ENCODE data around the gene ATP11A.
"Not testable (repeated sequence)": the region's sequence is repeated elsewhere in the genome, so short reads cannot be mapped to it uniquely, and the experiment has no call there.

Gene ATP11A

DNA sequence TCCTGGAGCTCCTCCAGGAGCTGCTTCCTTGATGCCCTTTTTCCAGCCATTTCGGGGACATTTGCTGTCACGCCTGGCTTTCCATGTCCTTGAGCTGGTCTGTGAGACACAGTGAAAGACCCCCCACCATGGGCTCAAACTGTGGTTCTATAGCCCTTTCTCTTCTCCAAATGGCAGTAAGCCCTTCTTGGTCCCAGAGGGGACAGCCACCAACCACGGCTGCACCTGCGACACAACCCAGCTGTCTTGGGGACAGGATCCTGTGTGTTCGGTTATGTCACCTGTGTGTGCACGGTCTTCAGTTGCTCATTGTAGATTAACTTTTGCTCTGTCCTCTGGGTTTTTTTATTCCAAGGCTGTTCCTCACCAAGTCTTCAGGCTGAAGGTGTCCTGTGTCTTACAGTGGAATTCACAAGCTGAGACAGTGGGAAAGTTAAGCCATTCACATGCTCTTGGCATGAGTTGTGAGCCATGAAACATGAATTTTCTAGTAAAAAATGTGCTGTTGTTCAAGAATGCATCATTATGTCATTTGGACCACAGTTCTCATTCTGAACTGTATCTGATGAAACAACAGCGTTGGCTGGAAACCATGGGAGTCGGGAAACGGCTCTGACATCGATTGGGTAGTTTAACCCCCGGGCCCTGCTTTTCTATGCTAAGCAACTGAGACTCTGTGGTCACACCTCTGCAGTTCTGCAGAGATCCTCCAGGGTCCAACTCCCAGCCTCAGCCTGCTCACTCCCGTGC is 149.7 kb downstream of the ATP11A start:
- in situ Hi-C loops (cut with MboI; ENCODE audit: low pct_unique_long_range_greater_than_20kb, low sequenced_read_pairs) = no loop called here

DNA sequence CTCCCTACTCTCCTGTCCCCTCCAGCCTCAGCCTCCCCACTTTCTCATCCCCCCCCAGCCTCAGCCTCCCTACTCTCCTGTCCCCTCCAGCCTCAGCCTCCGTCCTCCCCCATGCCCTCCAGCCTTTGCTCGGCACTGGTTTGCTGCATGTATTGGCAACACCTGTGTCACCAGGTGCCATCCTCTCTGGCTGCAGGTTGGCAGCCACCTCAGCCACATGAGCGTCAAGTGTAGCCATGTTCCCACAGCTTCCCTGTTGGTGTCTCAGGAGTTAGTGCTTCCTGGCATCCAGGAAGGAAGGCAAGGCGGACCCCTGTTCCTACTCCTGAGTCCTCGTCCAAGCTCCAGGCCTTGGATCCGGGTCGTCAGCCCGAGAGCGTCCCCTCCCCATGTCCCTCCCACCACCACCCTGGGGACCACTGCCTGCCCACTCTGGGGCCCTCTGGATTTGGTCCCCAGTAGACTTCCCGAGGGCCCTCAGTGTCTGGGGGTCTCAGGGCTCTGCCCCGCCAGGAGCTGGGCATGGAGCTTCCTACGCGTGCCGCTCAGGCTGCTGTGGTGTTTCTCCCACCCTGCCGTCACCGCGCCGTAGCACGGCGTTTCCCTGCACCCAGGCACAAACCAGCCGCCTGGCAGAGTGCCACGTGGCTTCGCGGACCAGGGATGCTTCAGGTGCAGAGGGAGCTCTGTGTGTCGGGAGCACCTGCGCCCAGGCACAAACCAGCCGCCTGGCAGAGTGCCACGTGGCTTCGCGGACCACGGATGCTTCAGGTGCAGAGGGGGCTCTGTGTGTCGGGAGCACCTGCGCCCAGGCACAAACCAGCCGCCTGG is 150.8 kb downstream of the ATP11A start:
- no peak for DNase-seq
- in situ Hi-C loops (cut with MboI; ENCODE audit: low pct_unique_long_range_greater_than_20kb, low sequenced_read_pairs) = no loop called here

More for the DNA sequence above, 149.7 kb downstream of the ATP11A start:
- no peak for DNase-seq

- in situ Hi-C loops (cut with MboI; ENCODE audit: low pct_unique_long_range_greater_than_20kb, low sequenced_read_pairs); DNase-seq: not testable (repeated sequence)
Measured at GRCh38 chr13:112841303-112842015, 151.6 kb downstream of the ATP11A start.

DNA sequence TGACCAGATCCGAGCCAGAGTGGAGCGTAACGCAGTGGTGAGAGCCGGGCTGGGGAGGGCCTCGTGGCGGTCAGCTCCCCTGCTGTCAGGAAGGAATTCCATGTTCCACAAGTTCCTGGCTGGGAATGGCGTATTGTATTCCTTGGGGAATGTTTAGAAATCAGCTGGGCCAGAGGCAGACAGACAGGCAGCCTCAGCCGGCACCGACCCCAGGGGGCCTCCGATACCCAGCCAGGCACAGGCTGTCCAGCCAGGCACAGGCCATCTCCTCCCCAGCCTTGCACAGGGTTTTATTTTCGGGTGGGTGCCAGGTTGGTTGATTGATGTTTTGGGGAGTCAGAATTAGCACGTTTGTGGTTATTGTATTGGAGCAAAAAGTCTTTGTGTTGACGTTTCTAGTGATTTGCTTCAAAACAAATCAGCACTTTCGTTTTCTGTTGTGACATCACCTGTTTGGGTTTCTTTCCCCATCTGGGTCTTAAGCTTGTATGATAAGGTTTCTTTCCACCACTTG is 152.6 kb downstream of the ATP11A start:
- DNase-seq = no peak
- in situ Hi-C loops (cut with MboI; ENCODE audit: low pct_unique_long_range_greater_than_20kb, low sequenced_read_pairs) = no loop called here

DNA sequence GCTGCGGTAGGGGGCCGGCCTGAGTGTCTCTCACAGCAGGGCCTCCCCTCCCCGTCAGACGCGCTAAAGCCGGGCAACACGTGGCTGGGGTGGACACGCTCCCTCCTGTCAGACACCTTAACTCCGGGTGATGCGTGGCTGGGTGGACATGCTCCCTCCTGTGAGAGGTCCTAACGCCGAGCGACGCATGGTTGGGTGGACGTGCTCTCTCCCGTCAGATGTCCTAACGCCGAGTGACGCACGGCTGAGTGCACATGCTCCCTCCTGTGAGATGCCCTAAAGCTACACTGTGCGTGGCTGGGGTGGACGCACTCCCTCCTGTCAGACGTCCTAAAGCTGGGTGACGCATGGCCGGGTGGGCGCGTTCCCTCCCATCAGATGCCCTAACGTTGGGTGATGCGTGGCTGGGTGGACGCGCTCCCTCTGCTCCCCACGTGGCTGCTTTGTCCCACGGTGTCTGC is 153.1 kb downstream of the ATP11A start:
- in situ Hi-C loops (cut with MboI; ENCODE audit: low pct_unique_long_range_greater_than_20kb, low sequenced_read_pairs) = no loop called here
- no peak for DNase-seq

GRCh38 chr13:112843392-112844111 is 153.7 kb downstream of the ATP11A start:
- DNase-seq = no peak
- in situ Hi-C loops (cut with MboI; ENCODE audit: low pct_unique_long_range_greater_than_20kb, low sequenced_read_pairs) = no loop called here

GRCh38 chr13:112844411-112844810 is 154.6 kb downstream of the ATP11A start:
- in situ Hi-C loops (cut with MboI; ENCODE audit: low pct_unique_long_range_greater_than_20kb, low sequenced_read_pairs) = no loop called here
- no peak for DNase-seq

- DNase-seq = no peak
- in situ Hi-C loops (cut with MboI; ENCODE audit: low pct_unique_long_range_greater_than_20kb, low sequenced_read_pairs) = no loop called here
Measured at GRCh38 chr13:112844879-112845278, 155.0 kb downstream of the ATP11A start.

- in situ Hi-C loops (cut with MboI; ENCODE audit: low pct_unique_long_range_greater_than_20kb, low sequenced_read_pairs) = no loop called here
- DNase-seq = no peak
Measured at GRCh38 chr13:112845511-112846144, 155.8 kb downstream of the ATP11A start.

- DNase-seq = no peak
- in situ Hi-C loops (cut with MboI; ENCODE audit: low pct_unique_long_range_greater_than_20kb, low sequenced_read_pairs) = no loop called here
Measured at GRCh38 chr13:112846411-112847115, 156.7 kb downstream of the ATP11A start.

DNA sequence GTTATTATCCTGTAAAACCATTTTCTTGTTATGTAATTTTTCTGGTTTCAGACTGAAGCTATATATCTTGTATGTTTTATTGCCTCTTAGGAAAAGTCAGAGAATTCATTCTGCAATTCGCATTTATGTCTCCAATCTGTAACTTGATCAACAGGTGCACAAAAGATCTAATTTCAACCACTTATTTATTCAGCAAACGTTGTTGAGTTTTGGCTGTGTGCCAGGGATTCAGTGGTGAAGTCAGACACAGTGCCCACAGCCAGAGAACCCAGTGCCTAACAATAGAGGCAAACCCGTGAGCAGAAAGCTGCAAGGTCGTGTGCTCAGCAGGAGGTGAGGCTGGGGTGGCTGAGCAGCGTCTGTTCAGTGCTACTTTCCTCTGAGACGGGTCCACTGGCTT is 159.7 kb downstream of the ATP11A start:
- no peak for DNase-seq
- in situ Hi-C loops (cut with MboI; ENCODE audit: low pct_unique_long_range_greater_than_20kb, low sequenced_read_pairs) = no loop called here

DNA sequence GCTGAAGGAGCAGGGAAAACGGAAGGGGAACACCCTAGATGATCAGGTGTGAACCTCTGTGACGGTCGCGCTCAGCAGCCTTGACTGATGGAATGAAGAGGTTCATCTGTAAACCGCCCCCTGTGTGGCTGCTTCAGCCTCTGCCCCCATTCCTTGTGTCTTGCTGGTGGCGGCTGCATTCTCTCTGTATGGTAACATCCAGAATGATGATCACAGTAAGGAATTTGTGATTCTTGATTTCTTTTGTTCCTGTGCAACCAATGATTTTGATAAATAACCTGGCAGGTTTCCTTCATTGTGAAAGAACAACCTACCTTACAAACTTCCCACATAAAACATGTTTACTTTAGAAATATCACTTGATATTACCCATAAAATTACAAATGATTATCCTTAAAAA is 160.4 kb downstream of the ATP11A start:
- DNase-seq = no peak
- in situ Hi-C loops (cut with MboI; ENCODE audit: low pct_unique_long_range_greater_than_20kb, low sequenced_read_pairs) = loop anchor here (25.0 kb wide), 1 partner anchor 213 kb away; no protein-coding TSS in a partner anchor

DNA sequence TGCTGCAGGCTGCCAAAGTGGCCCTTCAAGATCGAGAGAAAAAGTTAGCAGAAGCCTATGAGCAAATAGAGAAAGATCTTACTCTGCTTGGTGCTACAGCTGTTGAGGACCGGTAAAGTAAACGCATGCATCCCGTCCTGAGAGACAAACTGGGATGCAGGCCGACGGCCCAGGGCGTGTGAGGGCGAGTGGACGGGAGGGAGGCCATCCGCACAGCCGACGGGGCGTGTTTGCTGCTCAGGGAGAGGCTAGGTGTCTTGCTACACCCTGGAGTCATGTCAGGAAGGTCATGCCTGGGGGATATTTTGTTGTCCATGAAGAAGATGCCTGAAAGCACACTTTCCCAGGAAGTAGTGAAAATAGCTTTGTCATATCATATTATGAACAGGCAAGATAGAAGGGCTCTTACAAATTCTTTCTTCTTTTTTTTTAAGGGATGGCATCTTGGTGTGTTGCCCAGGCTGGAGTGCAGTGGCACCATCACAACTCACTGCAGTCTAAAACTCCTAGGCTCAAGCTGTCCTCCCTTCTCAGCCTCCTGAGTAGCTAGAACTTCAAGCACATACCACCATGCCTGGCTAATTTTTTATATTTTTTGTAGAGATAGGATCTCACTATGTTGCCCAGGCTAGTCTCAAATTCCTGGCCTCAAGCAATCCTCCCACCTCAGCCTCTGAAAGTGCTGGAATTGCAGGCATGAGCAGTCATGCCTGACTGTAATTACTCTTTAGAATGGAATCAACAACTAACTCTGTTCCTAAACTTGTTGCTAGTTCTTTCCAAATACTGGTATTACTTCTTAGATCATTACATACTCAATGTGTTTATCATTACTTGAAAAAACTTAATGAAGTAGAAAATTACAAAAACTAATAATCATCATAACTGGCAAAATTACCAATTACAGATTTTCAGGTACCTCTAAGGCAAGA is 161.5 kb downstream of the ATP11A start:
- in situ Hi-C loops (cut with MboI; ENCODE audit: low pct_unique_long_range_greater_than_20kb, low sequenced_read_pairs) = loop anchor here (25.0 kb wide), 1 partner anchor 214 kb away; no protein-coding TSS in a partner anchor
- no peak for DNase-seq

- no peak for DNase-seq
- in situ Hi-C loops (cut with MboI; ENCODE audit: low pct_unique_long_range_greater_than_20kb, low sequenced_read_pairs) = loop anchor here (25.0 kb wide), 1 partner anchor 215 kb away; no protein-coding TSS in a partner anchor
Measured at GRCh38 chr13:112852392-112852791, 162.6 kb downstream of the ATP11A start.

- no peak for DNase-seq
- in situ Hi-C loops (cut with MboI; ENCODE audit: low pct_unique_long_range_greater_than_20kb, low sequenced_read_pairs) = loop anchor here (25.0 kb wide), 1 partner anchor 216 kb away; no protein-coding TSS in a partner anchor
Measured at GRCh38 chr13:112852808-112853207, 163.0 kb downstream of the ATP11A start.

DNA sequence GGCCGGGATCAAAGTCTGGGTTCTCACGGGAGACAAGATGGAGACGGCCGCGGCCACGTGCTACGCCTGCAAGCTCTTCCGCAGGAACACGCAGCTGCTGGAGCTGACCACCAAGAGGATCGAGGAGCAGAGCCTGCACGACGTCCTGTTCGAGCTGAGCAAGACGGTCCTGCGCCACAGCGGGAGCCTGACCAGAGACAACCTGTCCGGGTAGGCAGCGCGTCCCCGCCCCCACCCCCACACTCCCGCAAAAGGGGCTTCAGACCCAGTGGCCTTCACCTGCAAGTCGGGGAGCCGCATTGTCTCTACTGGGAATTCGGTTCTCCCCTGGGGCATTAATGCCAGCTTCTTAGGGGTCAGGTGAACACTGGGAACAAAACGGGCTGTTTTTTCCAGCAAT is 164.5 kb downstream of the ATP11A start:
- DNase-seq = no peak
- in situ Hi-C loops (cut with MboI; ENCODE audit: low pct_unique_long_range_greater_than_20kb, low sequenced_read_pairs) = loop anchor here (25.0 kb wide), 1 partner anchor 217 kb away; no protein-coding TSS in a partner anchor

Data from KBM-7 (cell line).